HepG2 (cell line): ENCODE measurements around the gene PCDHB15.
"Not testable (repeated sequence)": the region's sequence is repeated elsewhere in the genome, so short reads cannot be mapped to it uniquely, and the experiment has no call there.

ENCODE experiments used
- HNRNPL ChIP-seq: fragments of 200-400 bp; formaldehyde crosslinking; IDR thresholded peaks from 2 replicates; pipeline ENCODE4 v1.6.1; 2017; ENCODE audit warnings: mild to moderate bottlenecking, low read depth, low read length
- RBFOX2 ChIP-seq: fragments of 200-400 bp; formaldehyde crosslinking; IDR thresholded peaks from 2 replicates; pipeline ENCODE4 v1.6.1; 2017; ENCODE audit warnings: low read depth, mild to moderate bottlenecking, low read length
- TAF1 ChIP-seq: sonication (generic); formaldehyde crosslinking; IDR thresholded peaks from 2 replicates; pipeline ENCODE4 v1.4.0; 2020; ENCODE audit warnings: missing genetic modification reagents
- ZNF292 ChIP-seq: sonication (generic); formaldehyde crosslinking; IDR thresholded peaks from 2 replicates; pipeline ENCODE4 v1.8.1; 2022; ENCODE audit warnings: mild to moderate bottlenecking, low read depth, missing genetic modification reagents, borderline replicate concordance
- TF ChIP-seq, protein P1 (sequence below): sonication (generic); formaldehyde crosslinking; IDR thresholded peaks from 2 replicates; pipeline ENCODE4 v1.8.1; 2023; ENCODE audit warnings: missing genetic modification reagents, inconsistent platforms, borderline replicate concordance
- TF ChIP-seq, protein P2 (sequence below): sonication (generic); formaldehyde crosslinking; IDR thresholded peaks from 2 replicates; pipeline ENCODE4 v1.5.0; 2020; ENCODE audit warnings: mild to moderate bottlenecking, missing genetic modification reagents, moderate library complexity
- TF ChIP-seq, protein P3 (sequence below): IDR thresholded peaks from 2 replicates; pipeline ENCODE4 v1.6.1; 2012; ENCODE audit warnings: inconsistent platforms
- TF ChIP-seq, protein P4 (sequence below): sonication (generic); formaldehyde crosslinking; IDR thresholded peaks from 2 replicates; pipeline ENCODE4 v1.4.0; 2020; ENCODE audit warnings: missing genetic modification reagents, low read depth, mild to moderate bottlenecking, borderline replicate concordance

DNA sequence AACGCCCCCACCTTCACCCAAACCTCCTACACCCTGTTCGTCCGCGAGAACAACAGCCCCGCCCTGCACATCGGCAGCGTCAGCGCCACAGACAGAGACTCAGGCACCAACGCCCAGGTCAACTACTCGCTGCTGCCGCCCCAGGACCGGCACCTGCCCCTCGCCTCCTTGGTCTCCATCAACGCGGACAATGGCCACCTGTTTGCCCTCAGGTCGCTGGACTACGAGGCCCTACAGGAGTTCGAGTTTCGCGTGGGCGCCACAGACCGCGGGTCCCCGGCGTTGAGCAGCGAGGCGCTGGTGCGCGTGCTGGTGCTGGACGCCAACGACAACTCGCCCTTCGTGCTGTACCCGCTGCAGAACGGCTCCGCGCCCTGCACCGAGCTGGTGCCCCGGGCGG, 20.4 kb upstream of the PCDHB15 start:
- TF ChIP-seq, protein P1, sequence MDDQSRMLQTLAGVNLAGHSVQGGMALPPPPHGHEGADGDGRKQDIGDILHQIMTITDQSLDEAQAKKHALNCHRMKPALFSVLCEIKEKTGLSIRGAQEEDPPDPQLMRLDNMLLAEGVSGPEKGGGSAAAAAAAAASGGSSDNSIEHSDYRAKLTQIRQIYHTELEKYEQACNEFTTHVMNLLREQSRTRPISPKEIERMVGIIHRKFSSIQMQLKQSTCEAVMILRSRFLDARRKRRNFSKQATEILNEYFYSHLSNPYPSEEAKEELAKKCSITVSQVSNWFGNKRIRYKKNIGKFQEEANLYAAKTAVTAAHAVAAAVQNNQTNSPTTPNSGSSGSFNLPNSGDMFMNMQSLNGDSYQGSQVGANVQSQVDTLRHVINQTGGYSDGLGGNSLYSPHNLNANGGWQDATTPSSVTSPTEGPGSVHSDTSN (CRISPR knock-in tag): not testable (repeated sequence)
- TF ChIP-seq, protein P2, sequence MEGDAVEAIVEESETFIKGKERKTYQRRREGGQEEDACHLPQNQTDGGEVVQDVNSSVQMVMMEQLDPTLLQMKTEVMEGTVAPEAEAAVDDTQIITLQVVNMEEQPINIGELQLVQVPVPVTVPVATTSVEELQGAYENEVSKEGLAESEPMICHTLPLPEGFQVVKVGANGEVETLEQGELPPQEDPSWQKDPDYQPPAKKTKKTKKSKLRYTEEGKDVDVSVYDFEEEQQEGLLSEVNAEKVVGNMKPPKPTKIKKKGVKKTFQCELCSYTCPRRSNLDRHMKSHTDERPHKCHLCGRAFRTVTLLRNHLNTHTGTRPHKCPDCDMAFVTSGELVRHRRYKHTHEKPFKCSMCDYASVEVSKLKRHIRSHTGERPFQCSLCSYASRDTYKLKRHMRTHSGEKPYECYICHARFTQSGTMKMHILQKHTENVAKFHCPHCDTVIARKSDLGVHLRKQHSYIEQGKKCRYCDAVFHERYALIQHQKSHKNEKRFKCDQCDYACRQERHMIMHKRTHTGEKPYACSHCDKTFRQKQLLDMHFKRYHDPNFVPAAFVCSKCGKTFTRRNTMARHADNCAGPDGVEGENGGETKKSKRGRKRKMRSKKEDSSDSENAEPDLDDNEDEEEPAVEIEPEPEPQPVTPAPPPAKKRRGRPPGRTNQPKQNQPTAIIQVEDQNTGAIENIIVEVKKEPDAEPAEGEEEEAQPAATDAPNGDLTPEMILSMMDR (CRISPR knock-in tag): not testable (repeated sequence)
- TF ChIP-seq, protein P3, sequence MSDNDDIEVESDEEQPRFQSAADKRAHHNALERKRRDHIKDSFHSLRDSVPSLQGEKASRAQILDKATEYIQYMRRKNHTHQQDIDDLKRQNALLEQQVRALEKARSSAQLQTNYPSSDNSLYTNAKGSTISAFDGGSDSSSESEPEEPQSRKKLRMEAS: not testable (repeated sequence)
- not testable (repeated sequence) for TF ChIP-seq TAF1 (CRISPR knock-in tag); ZNF292; RBFOX2; HNRNPL
- TF ChIP-seq, protein P4, sequence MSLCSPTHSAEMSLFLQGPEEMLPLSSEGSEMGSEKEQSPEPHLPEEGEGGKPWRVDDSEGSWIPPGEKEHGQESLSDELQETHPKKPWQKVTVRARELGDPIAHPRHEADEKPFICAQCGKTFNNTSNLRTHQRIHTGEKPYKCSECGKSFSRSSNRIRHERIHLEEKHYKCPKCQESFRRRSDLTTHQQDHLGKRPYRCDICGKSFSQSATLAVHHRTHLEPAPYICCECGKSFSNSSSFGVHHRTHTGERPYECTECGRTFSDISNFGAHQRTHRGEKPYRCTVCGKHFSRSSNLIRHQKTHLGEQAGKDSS (CRISPR knock-in tag): not testable (repeated sequence)
